Activated CD4-positive, alpha-beta T cell treated with anti-CD3 and anti-CD28 coated beads, Interleukin-2, Interleukin-6, amounts not matched to agents 100 ng/mL and 50 ng/mL, durations not matched to agents 16 hours and 8 hours (primary cell): Measurements from ENCODE around the gene VPS36.
"Not testable (repeated sequence)": the region's sequence is repeated elsewhere in the genome, so short reads cannot be mapped to it uniquely, and the experiment has no call there.

Experiments
- DNase-seq: peaks from one replicate; pipeline ENCODE4 v3.0.0-alpha.2; 2020

Gene VPS36

GRCh38 chr13:52432456-52432855, 18.0 kb downstream of the VPS36 start:
- DNase-seq: no peak

DNA sequence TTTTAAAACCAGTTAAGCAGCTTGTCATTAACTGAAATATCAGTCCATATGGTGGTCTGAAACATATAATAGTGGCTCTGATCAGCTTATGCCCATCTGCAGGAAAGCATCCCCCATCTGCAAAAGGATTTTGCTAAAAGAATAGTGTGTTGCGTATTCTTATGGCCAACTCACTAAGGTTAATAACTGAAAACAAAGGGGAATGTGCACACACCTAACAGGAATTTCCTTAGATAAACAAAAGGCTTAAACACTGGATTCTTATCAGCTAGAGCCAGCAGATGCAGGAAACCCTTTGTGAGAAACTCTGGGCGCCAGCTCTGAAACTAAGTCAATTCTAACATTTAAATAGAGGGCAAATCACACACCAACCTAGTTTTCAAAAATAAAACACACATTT, 22.1 kb downstream of the VPS36 start:
- DNase-seq: no peak

- DNase-seq: no peak
Observed at GRCh38 chr13:52421216-52421615, 29.2 kb downstream of the VPS36 start.

- DNase-seq: no peak
Observed at GRCh38 chr13:52419080-52419479, 31.4 kb downstream of the VPS36 start.

GRCh38 chr13:52414963-52415362, 35.5 kb downstream of the VPS36 start:
- no peak for DNase-seq

- no peak for DNase-seq
Observed at GRCh38 chr13:52414051-52414450, 36.4 kb downstream of the VPS36 start.

- DNase-seq: no peak
Observed at GRCh38 chr13:52412128-52412527, 38.3 kb downstream of the VPS36 start.

GRCh38 chr13:52411629-52412028, 38.8 kb downstream of the VPS36 start:
- DNase-seq: peak; percentile 55

GRCh38 chr13:52408071-52408658, 42.3 kb downstream of the VPS36 start:
- not testable (repeated sequence) for DNase-seq

DNA sequence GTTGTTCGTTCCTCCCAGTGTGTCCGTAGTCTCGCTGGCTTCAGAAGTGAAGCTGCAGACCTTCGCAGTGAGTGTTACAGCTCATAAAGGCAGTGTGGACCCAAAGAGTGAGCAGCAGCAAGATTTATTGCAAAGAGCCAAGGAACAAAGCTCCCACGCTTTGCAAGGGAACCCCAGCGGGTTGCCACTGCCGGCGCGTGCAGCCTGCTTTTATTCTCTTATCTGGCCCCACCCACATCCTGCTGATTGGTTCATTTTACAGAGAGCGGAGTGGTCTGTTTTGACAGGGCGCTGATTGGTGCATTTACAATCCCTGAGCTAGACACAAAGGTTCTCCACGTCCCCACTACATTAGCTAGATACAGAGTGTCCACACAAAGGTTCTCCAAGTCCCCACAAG, 43.0 kb downstream of the VPS36 start:
- DNase-seq: not testable (repeated sequence)

DNA sequence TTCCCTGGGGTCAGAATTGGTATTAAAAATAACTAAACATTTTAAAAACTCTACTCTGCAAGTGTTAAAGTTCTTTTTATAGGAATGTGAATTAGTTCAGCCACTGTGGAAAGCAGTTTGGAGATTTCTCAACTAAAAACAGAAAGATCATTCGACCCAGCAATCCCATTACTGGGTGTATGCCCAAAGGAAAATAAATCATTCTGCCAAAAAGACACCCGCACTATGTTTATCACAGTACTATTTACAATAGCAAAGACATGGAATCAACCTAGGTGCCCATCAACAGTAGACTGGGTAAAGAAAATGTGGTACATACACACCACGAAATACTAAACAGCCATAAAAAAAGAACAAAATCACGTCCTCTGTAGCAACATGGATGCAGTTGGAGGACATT, 43.8 kb downstream of the VPS36 start:
- no peak for DNase-seq

DNA sequence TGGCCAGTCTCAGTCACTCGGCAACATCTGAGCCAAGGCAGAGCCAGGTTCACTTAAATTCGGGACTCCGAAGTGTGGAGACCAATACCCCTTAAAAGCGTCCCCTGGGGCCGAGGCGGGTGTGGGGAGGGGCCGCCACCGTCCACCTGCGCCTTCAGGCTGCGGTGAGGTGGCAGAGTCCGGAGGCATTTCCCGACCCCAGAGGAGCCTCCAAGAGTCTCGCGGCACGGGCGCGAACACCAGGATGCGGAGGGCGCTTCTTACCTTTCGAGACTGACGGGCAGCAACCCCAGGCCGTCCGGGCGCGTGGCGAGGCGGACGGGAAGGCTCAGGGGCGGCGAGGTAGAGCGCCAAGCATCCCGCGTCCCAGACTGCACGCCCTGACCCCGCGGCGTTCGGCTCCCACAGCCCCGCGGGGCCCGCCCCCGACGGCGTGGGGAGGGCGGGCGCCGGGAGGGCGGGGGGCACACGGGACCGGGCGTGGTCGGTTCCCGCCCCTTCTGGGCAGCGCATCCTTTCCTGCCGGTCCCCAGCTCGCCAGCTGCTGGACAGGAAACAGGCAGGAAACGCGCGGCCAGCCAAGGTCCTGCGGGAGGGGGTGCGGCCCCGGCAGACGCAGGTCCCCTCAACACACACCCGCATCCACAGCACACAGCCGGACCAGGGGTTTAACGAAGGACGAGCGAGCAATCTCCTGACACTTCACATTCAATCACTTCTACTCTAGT, 44.5 kb downstream of the VPS36 start, which contains the start of gene THSD1:
THSD1 (minus strand) TSS at position 406 of the 728 bp plus-strand sequence. CDS start 3,572 bp downstream, outside the sequence.
- peak; percentile 10 for DNase-seq

DNA sequence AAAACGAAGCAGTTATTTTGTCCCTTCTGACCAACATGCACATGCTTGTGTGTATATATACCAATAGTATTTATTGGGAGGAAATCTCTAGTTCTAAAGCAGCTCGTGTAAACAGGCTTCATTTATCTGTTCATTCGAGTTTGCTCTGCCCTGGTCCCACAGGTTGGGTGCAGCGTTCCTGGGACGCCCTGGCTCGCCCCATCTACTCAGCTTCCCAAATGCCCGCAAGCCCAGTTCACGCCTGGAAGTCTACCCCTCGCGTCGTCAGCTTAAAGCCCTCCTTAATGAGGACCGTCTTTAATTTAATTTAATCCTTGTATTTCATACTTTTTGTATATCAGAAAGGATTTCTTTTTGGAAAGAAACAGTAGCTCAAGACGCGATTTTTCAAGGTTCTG, 45.1 kb downstream of the VPS36 start:
- DNase-seq: no peak

DNA sequence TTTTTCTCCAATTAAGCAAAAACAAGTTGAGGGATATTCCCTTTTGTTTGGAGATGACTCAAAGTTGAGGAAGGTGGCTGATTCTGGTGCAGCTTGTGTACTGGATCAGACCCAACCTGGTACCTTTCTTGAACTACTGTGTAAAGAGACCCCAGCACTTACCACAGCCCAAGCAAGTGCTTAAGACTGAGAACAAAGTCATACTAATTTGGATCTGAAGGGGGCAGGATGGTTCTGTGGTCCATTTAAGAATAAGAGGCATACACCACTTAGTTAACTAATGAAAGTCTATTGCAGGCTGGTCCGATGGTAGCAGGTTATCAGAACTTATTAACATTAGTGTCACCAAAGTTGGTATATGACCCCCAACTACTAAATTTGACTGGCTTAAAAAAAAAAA, 50.7 kb downstream of the VPS36 start:
- peak; percentile 3 for DNase-seq

DNA sequence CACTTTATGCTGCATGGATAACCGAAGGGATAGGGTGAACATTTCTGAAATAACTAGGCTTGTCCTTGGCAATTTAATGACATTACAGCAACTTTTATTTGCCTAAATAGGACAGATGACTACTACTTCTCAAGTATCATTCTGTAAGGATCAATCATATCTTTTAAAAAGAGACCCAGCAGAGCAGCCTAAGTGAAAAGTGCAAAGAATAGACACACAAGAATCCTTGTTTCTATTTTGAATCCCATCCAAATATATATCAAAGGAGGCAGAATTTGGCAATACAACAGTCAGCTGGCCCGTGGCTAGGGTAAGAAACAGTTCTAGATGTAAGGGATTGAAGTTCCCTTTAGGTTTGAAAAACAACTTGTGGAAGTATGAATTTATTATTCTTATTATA, 51.4 kb downstream of the VPS36 start:
- DNase-seq: no peak

GRCh38 chr13:52395704-52396103, 54.7 kb downstream of the VPS36 start:
- DNase-seq: no peak

GRCh38 chr13:52394586-52394985, 55.8 kb downstream of the VPS36 start:
- DNase-seq: no peak

- DNase-seq: no peak
Observed at GRCh38 chr13:52393572-52394357, 56.7 kb downstream of the VPS36 start.

GRCh38 chr13:52387721-52388120, 62.7 kb downstream of the VPS36 start:
- DNase-seq: no peak

DNA sequence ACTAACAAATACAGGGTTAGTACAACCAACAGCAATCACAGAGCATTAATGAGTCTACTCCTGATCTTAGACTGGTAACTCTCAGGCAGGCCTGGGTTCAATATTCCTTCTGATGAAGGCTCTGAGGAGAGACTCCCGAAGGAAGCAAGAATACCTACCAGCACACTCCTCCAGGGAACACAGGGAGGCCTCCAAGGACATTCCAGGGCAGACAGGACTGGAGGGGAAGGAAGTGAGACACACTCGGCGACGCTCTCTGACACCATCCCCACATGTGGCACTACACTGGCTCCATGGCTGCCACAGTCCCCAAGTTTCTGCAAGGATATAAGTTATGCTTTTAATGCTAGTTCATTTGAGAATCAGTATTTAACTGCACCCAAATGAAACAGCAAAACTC, 64.6 kb downstream of the VPS36 start:
- DNase-seq: no peak

- DNase-seq: no peak
Observed at GRCh38 chr13:52383366-52383765, 67.1 kb downstream of the VPS36 start.

- DNase-seq: no peak
Observed at GRCh38 chr13:52378312-52378711, 72.1 kb downstream of the VPS36 start.

DNA sequence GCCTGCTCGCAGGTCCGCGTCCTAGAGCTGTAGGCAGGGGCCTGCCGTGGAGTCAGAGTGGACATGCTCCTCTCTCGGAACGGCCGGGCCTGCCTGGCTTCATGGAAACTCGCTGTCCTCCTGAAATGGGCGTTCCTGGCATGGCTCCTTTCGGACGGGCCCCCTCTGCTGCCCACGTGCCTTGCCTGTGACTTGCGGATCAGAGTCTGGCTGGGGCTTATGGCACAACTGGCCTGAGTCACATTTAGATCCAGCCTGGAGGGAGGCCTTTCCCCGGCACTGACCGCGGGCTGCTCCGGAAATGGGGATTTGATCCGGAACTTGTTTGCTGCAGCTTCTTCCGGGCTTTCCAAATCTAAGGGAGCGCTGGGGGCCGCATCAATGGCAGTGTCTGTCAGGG, 72.5 kb downstream of the VPS36 start:
- no peak for DNase-seq

GRCh38 chr13:52374873-52375411, 75.5 kb downstream of the VPS36 start:
- DNase-seq: no peak
